Transverse colon (tissue), 4 donors: ENCODE data around the gene OR10A3.

Source experiments
- POLR2AphosphoS5 ChIP-seq, 3 donors: sonication (generic); formaldehyde crosslinking; IDR thresholded peaks; one replicate each; pipeline ENCODE4 v1.6.1; 2016; ENCODE audit warnings: antibody characterized with exemption in 3 of 3
- TF ChIP-seq, protein P1 (sequence below), 5 experiments: fragments of 200-600 bp in 3 of 5; fragments of 450-650 bp in 2 of 5; sonication (generic) in 3 of 5; IDR thresholded peaks; 1 replicate in 2 of 5; 2 replicates in 3 of 5; pipeline ENCODE4 v1.5.1; 2016 to 2017; ENCODE audit warnings: antibody characterized with exemption in 5 of 5, inconsistent platforms in 3 of 5, mild to moderate bottlenecking in 2 of 5, moderate library complexity in 1 of 5

DNA sequence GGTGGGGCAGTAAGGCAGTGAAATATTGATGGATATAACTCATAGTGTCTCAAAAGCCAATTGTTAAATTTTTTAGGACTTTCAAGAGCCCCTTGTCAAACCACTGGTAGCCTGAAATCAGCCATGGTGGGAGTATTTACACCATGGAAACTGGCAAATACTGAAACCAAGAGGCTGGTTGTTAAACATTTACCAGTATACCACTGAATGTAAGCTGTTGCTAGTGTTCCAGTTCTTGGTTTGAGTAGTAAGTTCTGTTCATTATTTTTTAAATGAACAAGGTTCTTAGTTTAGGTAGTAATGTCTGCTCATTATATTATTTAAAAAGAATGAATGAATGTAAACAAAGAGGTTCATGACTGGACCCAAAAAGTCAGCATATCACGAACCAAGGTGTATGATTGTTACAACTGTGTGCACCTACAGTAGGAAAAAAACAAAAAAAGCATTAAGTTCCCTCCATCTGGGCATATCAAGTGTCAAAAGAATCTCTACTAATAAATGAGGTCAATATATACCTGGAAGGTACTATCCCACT, 41.1 kb upstream of the OR10A3 start:
- no peak for TF ChIP-seq POLR2AphosphoS5 (IDR thresholded peaks at IDR 0.05)
- TF ChIP-seq, protein P1, sequence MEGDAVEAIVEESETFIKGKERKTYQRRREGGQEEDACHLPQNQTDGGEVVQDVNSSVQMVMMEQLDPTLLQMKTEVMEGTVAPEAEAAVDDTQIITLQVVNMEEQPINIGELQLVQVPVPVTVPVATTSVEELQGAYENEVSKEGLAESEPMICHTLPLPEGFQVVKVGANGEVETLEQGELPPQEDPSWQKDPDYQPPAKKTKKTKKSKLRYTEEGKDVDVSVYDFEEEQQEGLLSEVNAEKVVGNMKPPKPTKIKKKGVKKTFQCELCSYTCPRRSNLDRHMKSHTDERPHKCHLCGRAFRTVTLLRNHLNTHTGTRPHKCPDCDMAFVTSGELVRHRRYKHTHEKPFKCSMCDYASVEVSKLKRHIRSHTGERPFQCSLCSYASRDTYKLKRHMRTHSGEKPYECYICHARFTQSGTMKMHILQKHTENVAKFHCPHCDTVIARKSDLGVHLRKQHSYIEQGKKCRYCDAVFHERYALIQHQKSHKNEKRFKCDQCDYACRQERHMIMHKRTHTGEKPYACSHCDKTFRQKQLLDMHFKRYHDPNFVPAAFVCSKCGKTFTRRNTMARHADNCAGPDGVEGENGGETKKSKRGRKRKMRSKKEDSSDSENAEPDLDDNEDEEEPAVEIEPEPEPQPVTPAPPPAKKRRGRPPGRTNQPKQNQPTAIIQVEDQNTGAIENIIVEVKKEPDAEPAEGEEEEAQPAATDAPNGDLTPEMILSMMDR (IDR thresholded peaks at IDR 0.05), result no peak
